Esophagus muscularis mucosa (tissue), 4 donors: ENCODE data around the gene CCND3. TPM values are rescaled to one million over a fixed set of nuclear protein-coding genes. Genes with fewer than 3 reads are reported as not detected.
"Not testable (repeated sequence)": the region's sequence is repeated elsewhere in the genome, so short reads cannot be mapped to it uniquely, and the experiment has no call there.

Experiments
- DNase-seq: peaks from one replicate; pipeline ENCODE4 v3.0.0-alpha.2; 2017; ENCODE audit errors: extremely low spot score
- H3K27ac ChIP-seq, 4 donors: fragments of 200-600 bp; sonication (generic); replicated peaks in 1 of 4; 1 replicate in 3 of 4; 2 replicates in 1 of 4; pipeline ENCODE4 v1.5.1; 2016 to 2019; ENCODE audit warnings: mild to moderate bottlenecking in 1 of 4
- H3K27me3 ChIP-seq, 4 donors: fragments of 200-600 bp; sonication (generic); one replicate each; pipeline versions ENCODE4 v1.5.1 to v1.6.0; 2016 to 2019
- H3K36me3 ChIP-seq, 4 donors: fragments of 200-600 bp; sonication (generic); one replicate each; pipeline ENCODE4 v1.5.1; 2016 to 2019
- H3K4me1 ChIP-seq, 4 donors: fragments of 200-600 bp; sonication (generic); one replicate each; pipeline ENCODE4 v1.5.1; 2016 to 2019
- H3K4me3 ChIP-seq, 4 donors: fragments of 200-600 bp; sonication (generic); 1 replicate in 2 of 4; 2 replicates in 2 of 4; pipeline ENCODE4 v1.5.1; 2016 to 2019; ENCODE audit warnings: mild to moderate bottlenecking in 4 of 4, moderate library complexity in 1 of 4
- H3K9me3 ChIP-seq, 4 donors: fragments of 200-600 bp; sonication (generic); 1 replicate in 3 of 4; 2 replicates in 1 of 4; pipeline ENCODE4 v1.5.1; 2016 to 2019
- EP300 ChIP-seq: sonication (generic); formaldehyde crosslinking; IDR thresholded peaks from one replicate; pipeline ENCODE4 v1.6.1; 2017; ENCODE audit warnings: antibody characterized with exemption
- POLR2A ChIP-seq: fragments of 450-650 bp; IDR thresholded peaks from one replicate; pipeline ENCODE4 v1.6.1; 2017; ENCODE audit warnings: antibody characterized with exemption, moderate library complexity, mild to moderate bottlenecking, low read depth
- POLR2AphosphoS5 ChIP-seq, 2 donors: sonication (generic); formaldehyde crosslinking; IDR thresholded peaks; one replicate each; pipeline ENCODE4 v1.6.1; 2017; ENCODE audit warnings: antibody characterized with exemption in 2 of 2
- WGBS: methylation state at CpG from one replicate; pipeline ENCODE4 v1.1.5; 2018; 5-methylcytosine and 5-hydroxymethylcytosine counted together
- intact Hi-C: fragments of 100-400 bp; cut with DNase I; formaldehyde crosslinking; loops from one replicate; pipeline ENCODE4 v1.15.1; 2023
- total RNA-seq, 4 donors: library from RNA; depleted of rRNA; stranded (reverse); fragments of >200 nt; gene quantifications; one replicate each; pipeline versions ENCODE4 v1.1.0 to v1.2.1, GENCODE V29; 2016
- TF ChIP-seq, protein P1 (sequence below), 3 experiments: fragments of 200-600 bp in 2 of 3; fragments of 450-650 bp in 1 of 3; sonication (generic) in 2 of 3; IDR thresholded peaks; one replicate each; pipeline ENCODE4 v1.5.1; 2017 to 2019; ENCODE audit warnings: antibody characterized with exemption in 3 of 3, mild to moderate bottlenecking in 2 of 3, moderate library complexity in 1 of 3

CCND3 gene
- total RNA-seq, 4 donors from 2014 or later: 110 to 167 (median 133) TPM

DNA sequence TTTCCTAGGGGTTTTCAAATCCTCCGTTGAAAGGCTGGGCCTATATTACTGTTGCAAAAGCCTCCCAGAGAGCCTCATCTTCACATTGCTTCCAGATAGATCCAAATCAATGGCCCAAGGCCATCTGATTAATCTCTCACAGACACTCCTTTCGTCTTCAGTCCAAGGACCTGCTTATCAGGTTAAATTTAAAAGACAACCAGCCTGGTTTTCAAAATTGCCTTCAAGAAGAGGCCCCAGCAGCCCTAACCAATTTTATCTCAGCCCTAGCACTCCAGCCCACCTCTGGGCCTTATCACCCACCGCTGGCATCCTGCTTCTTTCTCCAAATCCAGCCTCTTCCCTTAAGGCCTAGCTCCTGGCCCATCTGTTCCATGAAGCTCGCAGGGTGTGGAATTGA lies 15.5 kb upstream of the CCND3 start:
- H3K9me3 ChIP-seq: no peaks in the 10 kb centered on the region
- peaks cover 0 to 6% (median 2%) of the 10 kb centered on the region in 4 donors for H3K36me3 ChIP-seq
- no peaks in the 10 kb centered on the region for H3K27me3 ChIP-seq
- H3K27ac ChIP-seq: no peak overlapping the region
- H3K4me3 ChIP-seq: no peak overlapping the region
- no peak for TF ChIP-seq EP300
- TF ChIP-seq POLR2AphosphoS5 (IDR thresholded peaks at IDR 0.05): no peak
- no peak for TF ChIP-seq POLR2A
- TF ChIP-seq, protein P1, sequence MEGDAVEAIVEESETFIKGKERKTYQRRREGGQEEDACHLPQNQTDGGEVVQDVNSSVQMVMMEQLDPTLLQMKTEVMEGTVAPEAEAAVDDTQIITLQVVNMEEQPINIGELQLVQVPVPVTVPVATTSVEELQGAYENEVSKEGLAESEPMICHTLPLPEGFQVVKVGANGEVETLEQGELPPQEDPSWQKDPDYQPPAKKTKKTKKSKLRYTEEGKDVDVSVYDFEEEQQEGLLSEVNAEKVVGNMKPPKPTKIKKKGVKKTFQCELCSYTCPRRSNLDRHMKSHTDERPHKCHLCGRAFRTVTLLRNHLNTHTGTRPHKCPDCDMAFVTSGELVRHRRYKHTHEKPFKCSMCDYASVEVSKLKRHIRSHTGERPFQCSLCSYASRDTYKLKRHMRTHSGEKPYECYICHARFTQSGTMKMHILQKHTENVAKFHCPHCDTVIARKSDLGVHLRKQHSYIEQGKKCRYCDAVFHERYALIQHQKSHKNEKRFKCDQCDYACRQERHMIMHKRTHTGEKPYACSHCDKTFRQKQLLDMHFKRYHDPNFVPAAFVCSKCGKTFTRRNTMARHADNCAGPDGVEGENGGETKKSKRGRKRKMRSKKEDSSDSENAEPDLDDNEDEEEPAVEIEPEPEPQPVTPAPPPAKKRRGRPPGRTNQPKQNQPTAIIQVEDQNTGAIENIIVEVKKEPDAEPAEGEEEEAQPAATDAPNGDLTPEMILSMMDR (IDR thresholded peaks at IDR 0.05): no peak
- intact Hi-C loops: no loop called here
- peaks cover 0 to 4% (median 0%) of the 10 kb centered on the region in 4 donors for H3K4me1 ChIP-seq
- 70% methylated on average over 4 of the region's 4 CpGs for WGBS
- DNase-seq: no peak

DNA sequence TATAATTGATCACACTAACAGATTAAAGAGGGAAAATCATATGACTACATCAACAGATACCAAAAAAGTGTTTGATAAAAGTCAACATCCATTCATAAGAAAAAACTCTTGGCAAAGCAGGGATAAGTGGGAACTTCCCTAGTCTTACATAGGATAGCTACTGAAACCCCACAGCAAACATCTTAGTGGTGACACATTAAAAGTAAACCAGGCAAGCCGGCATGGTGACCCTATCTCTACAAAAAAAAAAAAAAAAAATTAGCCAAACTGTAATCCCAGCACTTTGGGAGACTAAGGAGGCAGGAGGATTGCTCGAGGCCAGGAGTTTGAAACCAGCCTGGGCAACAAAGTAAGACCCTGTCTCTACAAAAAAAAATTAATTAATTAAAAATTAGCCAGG lies 13.8 kb upstream of the CCND3 start:
- intact Hi-C loops: no loop called here
- H3K4me3 ChIP-seq: no peak overlapping the region
- H3K27me3 ChIP-seq: no peaks in the 10 kb centered on the region
- no peaks in the 10 kb centered on the region for H3K4me1 ChIP-seq
- H3K9me3 ChIP-seq: no peaks in the 10 kb centered on the region
- no peak for TF ChIP-seq EP300
- no peak for TF ChIP-seq POLR2AphosphoS5 (IDR thresholded peaks at IDR 0.05)
- TF ChIP-seq, protein P1 (IDR thresholded peaks at IDR 0.05): no peak
- no peak for TF ChIP-seq POLR2A
- peaks cover 0 to 5% (median 0%) of the 10 kb centered on the region in 4 donors for H3K36me3 ChIP-seq
- DNase-seq: no peak
- H3K27ac ChIP-seq: no peak overlapping the region
- 86% methylated on average over 2 of the region's 2 CpGs for WGBS

DNA sequence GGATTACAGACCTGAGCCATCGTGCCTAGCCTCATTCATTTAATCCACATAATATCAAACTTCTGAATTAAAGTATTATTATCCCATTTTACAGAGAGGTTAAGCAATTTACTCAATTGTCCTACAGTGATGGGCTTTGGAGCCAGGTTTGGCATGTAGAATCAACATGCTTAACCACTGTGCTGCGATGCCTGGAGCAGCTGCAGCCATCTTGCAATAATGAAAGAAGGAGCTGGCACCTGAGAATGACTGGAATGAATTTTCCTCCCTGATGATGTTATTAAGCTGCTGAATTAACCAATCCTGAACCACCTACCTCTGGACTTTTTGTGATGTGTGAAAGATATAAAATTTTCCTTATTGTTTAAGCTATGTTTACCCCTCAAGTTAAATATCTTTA lies 13.1 kb upstream of the CCND3 start:
- H3K4me3 ChIP-seq: no peak overlapping the region
- no peak overlapping the region for H3K27ac ChIP-seq
- no peak for DNase-seq
- WGBS: 96% methylated on average over 2 of the region's 2 CpGs
- intact Hi-C loops: no loop called here
- no peaks in the 10 kb centered on the region for H3K27me3 ChIP-seq
- no peaks in the 10 kb centered on the region for H3K4me1 ChIP-seq
- H3K36me3 ChIP-seq: peaks cover 0 to 5% (median 0%) of the 10 kb centered on the region in 4 donors
- TF ChIP-seq, protein P1 (IDR thresholded peaks at IDR 0.05): no peak
- TF ChIP-seq POLR2AphosphoS5 (IDR thresholded peaks at IDR 0.05): no peak
- no peak for TF ChIP-seq POLR2A
- TF ChIP-seq EP300: no peak
- no peaks in the 10 kb centered on the region for H3K9me3 ChIP-seq

DNA sequence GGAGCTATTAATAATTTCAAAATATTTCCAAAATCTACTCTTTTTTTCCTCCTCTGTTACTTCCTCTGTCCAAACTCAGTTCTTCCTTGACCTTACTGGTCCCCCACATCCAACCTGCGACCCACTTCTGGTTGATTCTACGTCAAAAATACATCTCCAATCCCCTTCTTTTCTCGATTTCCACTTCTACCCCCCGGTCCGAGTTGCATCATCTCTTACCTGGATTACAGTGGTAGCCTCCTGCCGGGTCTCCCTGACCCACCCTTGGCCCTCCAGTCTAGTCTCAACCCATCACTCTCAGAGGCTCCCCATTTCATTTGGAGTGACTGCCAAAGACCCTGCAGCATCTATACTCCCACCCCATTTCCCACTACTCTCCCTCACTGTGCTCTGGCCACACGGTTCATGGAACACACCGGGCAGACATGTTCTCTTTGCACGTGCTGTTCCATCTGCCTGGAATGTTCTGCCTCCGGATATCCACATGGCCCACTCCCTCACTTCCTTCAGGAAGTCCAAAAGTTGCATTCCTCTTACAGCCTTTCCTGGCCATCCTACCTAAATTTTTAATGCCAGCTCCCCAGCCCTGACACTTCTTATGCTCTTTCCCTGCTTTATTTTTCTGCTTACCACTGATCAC lies 6.1 kb upstream of the CCND3 start:
- Histone ChIP-seq H3K27ac (no peak overlapping the region), H3K4me3 (no peak overlapping the region), H3K4me1 (peaks cover 0 to 11% (median under 1%) of the 10 kb centered on the region in 4 donors), H3K27me3 (no peaks in the 10 kb centered on the region), H3K36me3 (no peaks in the 10 kb centered on the region), H3K9me3 (no peaks in the 10 kb centered on the region)
- 77% methylated on average over 10 of the region's 10 CpGs for WGBS
- DNase-seq: no peak
- TF ChIP-seq POLR2A: no peak
- TF ChIP-seq POLR2AphosphoS5 (IDR thresholded peaks at IDR 0.05): no peak
- TF ChIP-seq, protein P1 (IDR thresholded peaks at IDR 0.05): no peak
- no peak for TF ChIP-seq EP300
- intact Hi-C loops: no loop called here

DNA sequence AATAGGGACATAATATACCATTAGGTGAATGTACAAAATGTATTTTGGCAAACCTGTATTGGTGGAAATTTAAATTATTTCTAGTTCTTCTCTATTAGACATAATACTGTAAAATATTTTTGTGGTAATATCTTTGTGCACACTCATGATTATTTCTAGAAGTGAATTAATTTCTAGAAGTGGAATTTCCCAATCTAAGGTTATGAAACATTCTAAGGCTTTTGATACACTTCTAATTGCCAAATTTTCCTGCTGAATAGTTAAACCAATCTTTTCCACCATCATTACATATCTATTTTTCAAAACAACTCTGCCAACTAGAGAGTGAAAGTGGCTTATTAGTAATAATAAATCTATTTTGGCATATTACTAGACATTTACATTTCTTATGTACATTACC lies 1.8 kb upstream of the CCND3 start:
- Histone ChIP-seq H3K27me3 (no peaks in the 10 kb centered on the region), H3K27ac (no peak overlapping the region), H3K4me3 (no peak overlapping the region), H3K9me3 (no peaks in the 10 kb centered on the region), H3K4me1 (peaks cover 29 to 41% (median 35%) of the 10 kb centered on the region in 4 donors), H3K36me3 (peaks cover 0 to 4% (median 0%) of the 10 kb centered on the region in 4 donors)
- DNase-seq: no peak
- intact Hi-C loops: no loop called here
- TF ChIP-seq POLR2A (no peak), POLR2AphosphoS5 (IDR thresholded peaks at IDR 0.05) (no peak), EP300 (no peak)
- TF ChIP-seq, protein P1 (IDR thresholded peaks at IDR 0.05): no peak

DNA sequence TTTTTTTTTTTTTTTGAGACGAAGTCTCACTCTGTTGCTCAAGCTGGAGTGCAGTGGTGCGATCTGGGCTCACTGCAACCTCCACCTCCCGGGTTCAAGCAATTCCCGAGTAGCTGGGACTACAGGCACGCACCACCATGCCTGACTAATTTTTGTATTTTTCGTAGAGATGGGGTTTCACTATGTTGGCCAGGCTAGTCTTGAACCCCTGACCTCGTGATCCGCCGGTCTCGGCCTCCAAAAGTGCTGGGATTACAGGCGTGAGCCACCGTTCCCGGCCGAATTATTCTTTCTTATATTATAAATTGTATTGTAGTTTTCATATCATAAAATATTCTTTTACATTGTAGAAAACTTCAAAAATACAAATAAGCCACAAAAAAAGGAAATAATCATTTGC lies 1.3 kb upstream of the CCND3 start:
- peaks cover 35 to 47% (median 39%) of the 10 kb centered on the region in 4 donors for H3K4me1 ChIP-seq
- H3K27me3 ChIP-seq, intact Hi-C loops, H3K9me3 ChIP-seq, H3K4me3 ChIP-seq, DNase-seq, H3K36me3 ChIP-seq: not testable (repeated sequence)
- peak overlapping the region in 3 of 4 donors; percentile 90 to 96 (median 93) for H3K27ac ChIP-seq
- 93% methylated on average over 14 of the region's 14 CpGs for WGBS
